D721Med (cell line): ENCODE measurements around the gene ICAM5.

Experiments
- DNase-seq: peaks from one replicate; pipeline ENCODE4 v3.0.0; 2011; ENCODE audit warnings: low spot score; ENCODE audit not compliant: insufficient read length
- FAIRE-seq: peaks from 2 replicates; lab custom pipeline; 2011; peaks lifted over from hg19 to GRCh38; lab: Jason Lieb, UNC
- TF ChIP-seq, protein P1 (sequence below): IDR thresholded peaks from 2 replicates; pipeline ENCODE4 v1.5.1; 2012; ENCODE audit warnings: mild to moderate bottlenecking, control low read depth; ENCODE audit not compliant: insufficient read depth; ENCODE audit errors: missing control alignments

ICAM5 gene

DNA sequence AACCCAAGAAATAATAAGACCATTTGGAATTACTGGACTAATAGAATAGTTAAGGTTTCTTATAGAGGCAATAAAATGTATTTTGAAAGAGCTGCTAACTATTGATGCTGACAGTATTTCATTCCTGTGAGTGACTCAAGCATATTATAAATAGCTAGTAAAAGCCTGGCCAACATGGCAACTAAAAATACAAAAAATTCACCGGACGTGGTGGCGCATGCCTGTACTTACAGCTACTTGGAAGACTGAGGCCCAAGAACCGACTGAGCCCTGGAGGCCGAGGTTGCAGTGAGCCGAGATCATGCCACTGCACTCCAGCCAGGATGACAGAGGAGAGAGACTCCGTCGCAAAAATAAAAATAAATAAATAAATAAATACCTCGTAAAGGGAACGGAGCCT is 55.0 kb downstream of the ICAM5 start:
- TF ChIP-seq, protein P1, sequence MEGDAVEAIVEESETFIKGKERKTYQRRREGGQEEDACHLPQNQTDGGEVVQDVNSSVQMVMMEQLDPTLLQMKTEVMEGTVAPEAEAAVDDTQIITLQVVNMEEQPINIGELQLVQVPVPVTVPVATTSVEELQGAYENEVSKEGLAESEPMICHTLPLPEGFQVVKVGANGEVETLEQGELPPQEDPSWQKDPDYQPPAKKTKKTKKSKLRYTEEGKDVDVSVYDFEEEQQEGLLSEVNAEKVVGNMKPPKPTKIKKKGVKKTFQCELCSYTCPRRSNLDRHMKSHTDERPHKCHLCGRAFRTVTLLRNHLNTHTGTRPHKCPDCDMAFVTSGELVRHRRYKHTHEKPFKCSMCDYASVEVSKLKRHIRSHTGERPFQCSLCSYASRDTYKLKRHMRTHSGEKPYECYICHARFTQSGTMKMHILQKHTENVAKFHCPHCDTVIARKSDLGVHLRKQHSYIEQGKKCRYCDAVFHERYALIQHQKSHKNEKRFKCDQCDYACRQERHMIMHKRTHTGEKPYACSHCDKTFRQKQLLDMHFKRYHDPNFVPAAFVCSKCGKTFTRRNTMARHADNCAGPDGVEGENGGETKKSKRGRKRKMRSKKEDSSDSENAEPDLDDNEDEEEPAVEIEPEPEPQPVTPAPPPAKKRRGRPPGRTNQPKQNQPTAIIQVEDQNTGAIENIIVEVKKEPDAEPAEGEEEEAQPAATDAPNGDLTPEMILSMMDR, result no peak
- FAIRE-seq (no peak), DNase-seq (no peak)
